HG03432 (cell line): ENCODE data around the gene BCAR3.

ENCODE experiments used
- ATAC-seq: cut with Tn5 transposase; IDR thresholded peaks from one replicate; pipeline ENCODE4 v1.9.1; 2021; ENCODE audit warnings: mild to moderate bottlenecking, moderate library complexity; ENCODE audit not compliant: unreplicated experiment

BCAR3 gene

DNA sequence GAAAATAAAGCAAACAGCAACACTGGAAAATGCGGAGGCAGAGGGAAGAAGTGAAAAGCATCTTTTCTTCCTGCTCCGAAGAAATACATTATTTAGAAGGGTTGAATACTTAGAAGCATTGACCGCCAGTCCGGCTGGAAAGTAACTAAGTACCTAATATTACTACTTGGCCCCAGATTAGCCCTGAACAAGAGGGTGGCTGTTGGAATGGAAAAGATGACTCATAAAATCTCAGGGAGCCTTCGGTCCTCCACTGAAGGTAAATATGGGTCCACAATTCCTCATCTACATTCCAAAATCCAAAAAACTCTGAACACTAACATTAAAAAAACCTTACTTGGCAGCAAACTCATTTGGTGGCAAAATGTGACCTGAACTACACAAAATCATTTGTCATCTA is 40.1 kb downstream of the BCAR3 start:
- ATAC-seq = no peak

DNA sequence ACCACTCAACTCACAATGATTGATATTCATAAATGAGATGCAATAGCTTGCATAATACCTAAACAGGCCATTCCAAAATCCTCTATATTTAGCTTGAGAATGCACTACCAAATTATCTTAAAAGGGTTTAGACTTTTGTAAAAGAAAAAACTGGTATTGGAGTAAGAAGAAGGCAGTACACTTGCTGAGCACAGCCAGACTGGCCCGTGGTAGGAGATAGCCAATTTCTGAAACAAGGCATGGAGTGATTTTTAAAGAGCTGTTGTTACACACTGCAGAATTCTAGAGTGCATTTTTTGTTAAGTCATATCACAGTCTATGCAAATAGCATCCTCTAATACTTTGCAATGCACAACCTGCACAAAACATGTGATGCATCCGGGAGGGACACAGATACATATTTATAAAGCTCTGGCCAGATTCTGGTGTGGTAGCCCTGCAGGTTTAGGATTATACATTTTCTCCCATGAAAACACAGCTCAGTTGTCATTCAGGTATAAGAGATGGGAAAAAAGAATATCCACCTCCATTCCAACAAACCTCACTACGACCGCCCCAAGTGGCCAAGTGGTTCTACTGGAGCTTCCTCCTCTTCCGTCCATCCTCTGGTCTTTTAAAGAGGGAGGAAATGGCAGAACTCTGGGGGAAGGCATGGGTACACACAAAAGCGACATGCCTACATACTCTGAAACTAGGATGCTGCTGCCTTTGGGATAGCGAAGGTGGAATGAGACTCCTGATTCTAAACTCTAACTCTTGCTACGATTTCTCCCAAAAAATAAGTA is 40.8 kb downstream of the BCAR3 start:
- ATAC-seq = no peak

DNA sequence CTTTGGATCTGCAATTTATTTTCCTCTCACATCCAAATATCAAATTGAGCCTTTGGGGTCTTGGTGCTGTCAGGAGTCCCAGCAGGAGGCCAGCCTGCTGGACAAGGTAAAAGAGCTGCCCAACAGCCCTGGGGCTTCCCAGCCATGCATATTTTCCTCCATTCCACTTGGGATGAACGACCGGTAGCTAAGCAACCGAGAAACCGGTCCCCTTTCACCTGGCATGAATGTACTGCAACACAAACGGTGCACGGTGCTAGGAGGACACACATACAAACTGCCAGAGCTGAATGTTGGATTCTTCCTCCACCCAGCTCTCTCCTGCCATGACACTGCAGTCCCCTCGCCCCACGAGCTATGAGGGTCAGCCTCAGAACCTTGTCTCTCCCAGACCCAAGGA is 42.7 kb downstream of the BCAR3 start:
- ATAC-seq = no peak

DNA sequence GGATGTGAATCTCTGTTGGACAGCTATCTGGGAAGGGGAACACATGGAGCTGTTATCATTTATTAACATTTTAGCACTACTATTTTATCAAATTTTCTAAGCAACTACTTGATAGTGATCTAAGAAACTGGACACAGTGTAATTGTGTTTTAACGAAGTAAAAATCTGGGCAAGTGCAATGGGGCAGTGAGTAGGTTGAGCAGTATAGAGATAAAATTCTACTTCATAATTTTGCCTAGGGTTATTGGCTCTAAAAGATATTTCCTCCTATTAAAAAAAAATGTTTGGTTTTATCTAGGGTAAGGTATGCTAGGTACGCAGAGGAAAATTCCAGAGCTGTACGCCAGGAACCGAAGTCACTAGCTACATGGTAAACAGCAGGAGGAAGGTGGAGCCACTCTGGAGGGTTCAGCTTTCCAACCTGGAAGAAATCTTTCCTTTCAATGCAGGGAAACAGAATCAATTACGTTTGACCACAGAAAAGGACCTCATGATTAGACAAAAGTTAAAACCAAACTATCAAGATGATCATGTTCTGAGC is 43.3 kb downstream of the BCAR3 start:
- no peak for ATAC-seq

DNA sequence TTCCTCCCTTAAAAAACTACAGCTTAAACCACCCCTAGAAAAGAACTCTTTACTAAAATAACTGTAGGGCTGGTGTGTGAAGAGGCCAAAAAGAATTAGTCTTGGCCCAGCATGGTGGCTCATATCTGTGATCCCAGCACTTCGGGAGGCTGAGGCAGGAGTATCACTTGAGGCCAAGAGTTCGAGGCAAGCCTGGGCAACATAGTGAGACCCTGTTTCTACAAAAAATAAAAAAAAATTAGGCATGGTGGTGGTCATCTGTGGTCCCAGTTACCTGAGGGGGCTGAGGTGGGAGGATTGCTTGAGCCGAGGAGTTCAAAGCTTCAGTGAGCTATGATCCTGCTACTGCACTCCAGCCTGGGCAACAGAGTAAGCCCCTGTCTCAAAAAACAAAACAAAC is 44.9 kb downstream of the BCAR3 start:
- ATAC-seq = no peak

DNA sequence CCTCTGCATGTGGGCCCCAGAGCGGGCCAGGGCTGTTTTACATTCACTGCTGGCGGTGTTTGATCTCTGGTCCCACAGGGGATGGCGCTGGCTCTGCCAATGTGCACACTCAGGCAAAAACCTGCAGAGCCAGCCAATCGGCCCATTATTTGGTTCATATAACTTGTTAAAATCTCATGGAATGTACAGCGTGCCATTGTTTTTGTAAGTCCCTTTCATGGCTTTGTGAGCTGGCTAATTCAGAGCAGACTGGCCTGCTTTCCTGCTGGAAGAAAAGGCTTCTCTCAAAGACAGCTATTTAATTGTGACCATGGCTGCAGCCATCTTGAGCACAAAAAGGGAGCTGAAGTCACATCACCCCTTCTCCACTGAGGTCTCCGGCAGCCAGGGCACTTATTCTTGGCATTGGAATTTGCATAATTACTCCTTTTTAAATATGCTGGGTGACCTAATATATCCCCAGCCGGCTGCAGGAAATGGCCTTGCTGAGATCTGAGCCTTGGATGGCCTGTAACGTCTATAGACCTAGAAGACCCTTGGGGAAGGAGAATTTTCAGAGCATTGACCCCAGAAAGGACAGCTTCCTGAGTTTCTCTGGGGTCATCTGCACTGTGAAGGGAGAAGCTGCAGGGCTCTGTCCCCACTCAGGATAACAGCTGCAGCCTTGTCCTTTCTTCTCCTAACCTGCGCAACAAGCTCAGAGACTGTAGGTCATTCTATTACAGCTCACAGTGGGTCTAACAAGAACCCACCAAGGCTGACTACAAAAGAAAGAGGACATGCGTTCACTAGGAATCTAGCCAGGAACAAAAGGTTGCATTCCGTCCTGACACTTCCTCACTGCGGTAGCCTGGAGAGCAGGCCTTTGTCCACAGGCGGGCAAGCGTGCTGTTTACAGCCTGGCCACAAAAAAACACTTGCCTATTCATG is 45.8 kb downstream of the BCAR3 start:
- no peak for ATAC-seq

DNA sequence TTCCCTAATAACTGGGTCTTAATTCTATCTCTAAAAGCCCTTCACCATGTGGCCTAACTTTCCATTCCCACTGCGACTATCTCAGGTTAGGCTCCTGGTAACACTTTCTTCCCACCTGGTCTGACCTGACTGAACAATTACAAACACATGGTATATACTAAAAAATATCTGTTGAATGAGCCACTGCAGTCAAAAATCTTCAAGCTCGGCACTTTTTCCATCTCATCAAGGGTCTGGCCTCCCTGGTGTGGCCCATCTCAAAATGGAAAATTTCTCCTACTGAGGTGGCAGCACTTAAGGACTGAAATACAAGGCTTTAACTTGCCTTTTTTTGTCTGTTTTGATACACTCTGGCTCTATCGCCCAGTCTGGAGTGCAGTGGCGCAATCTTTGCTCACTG is 48.3 kb downstream of the BCAR3 start:
- no peak for ATAC-seq

DNA sequence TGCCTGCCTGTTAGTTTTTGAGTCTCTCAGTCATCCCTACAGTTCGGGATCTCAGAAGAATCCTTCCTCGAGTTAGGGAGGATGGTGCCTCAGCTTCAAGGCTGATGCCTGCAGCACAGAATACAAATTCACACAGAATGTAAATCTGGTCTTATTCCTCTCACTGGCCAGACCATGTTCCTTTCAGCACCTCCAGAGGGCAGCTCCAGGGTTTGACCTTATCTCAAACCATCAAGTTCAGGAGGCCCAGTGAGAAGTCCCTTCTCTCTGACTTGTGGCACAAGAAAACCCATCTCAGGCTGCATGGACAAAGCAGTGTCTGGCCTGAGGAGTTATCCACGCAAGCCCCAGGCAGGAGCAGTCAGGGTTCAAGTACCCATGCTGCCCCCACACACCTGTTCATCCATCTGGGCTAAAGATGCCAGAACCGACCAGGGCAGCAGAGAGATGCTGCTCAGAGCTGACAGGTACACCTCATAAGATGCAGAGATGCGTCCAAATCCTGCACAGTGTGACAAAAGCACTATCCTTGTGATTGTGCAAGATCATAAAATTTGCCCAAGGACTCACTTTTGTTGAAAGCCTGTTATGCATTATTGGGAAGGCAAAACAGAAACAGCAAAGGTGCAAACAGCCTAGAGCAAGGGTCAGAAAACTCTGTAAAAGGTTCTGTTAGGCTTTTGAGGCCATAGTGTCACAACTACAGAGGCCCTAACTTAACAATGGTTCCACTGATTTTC is 49.8 kb downstream of the BCAR3 start:
- no peak for ATAC-seq

DNA sequence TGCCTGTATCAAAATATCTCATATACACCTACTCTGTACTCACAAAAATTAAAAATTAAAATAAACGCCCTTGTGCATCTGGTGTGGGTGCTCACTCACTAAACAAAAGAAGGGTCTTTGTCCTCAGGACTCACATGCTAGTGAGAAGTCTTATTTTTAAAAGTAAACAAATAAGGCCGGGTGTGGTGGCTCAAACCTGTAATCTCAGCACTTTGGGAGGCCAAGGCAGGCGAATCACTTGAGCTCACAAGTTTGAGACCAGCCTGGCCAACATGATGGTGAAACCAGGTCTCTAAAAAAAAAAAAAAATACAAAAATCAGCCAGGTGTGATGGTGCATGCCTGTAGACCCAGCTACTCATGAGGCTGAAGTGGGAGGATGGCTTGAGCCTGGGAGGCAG is 51.5 kb downstream of the BCAR3 start:
- ATAC-seq = no peak

DNA sequence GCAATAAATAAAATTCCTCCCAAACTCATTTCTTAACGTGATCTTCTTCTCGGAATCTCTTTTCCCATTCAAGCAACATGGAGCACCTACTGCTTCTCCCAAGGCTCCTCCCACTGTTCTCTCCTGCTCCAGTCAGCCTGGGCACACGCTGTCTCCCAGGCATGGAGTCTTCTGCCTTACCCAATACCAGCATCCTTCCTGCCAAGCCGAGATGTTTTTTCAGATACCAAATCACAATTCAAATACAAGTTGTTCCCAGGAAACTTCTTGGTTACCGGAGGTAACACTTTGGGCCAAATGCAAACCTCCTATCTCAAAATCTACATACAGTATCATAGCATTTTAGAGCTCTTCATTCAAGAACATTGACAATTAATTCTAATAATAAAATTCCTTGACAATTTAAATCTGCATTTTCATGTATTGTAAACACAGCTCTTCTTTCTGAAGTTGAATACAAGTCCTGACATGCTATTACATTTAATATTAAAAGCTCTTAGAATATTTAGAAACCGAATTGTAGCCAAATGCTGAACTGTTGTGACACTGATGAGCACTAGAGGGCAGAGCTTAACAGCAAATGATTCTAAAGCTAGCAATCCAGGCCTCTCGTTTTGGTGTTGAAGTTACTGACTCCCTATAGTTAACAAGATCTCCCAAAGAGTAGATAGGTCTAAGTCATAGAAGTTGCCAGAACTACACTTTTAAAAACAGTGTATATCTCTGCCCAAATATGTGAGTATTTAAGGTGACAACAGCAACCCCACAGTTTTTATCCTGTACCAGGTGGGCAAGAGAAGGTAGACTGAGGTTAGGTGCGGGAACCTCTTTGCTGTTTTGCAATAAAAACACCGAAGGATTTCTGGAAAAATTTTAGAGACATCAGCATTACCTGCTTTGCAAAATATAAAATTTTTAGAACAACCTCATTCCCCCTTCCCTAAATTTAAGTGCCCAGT is 52.3 kb downstream of the BCAR3 start:
- peak; percentile 67 for ATAC-seq

DNA sequence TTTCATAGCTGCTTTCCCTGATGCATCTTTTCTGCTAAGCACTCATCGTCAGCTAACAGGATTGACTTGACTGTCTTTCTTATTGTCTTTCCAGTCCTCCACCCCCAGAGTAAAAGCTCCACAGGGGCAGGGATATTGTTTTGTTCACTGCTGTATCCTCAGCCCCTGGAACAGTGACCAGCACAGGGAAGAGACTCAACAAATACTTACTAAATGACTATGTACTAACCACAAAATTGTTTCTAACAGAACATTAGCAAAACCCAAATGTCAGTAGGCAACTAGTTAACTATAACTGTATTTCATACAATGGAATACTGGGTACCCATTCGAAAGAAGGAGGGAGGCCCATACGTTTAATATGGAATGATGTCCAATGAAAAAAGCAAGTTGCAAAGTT is 53.0 kb downstream of the BCAR3 start:
- ATAC-seq = no peak

DNA sequence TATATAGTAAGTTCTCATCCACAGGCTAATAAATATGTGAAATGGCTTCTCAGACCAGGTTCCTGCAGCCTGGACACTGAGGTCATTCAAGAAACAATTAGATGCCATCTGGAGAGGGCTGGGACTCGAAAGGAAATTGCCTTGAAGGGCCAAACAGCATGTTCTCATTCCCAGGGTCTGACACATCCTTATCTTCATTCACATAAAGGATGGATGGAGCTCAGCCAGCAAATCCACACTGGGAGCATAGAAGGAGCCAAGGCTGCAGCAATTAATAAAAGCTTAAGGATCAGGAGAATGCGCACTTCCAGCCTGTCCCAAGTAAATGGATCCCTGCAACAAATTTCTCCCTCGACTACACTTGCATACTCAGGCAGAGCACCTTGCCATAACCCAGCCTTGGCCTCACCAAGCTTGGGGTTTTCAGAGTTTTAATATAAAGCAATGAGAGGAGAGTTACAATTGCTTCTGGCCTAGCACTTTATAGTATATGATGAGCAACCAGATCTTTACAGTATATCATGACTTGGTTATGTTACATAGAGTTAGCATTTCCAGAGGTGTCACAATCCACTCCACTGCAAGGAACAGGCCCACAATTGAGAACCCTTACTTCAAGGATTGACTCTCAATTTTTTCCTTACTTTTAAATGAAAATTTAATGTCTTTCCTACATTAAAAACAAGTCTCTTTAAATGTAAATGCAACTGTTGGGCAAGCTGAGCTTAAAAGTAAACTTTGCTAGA is 55.9 kb downstream of the BCAR3 start:
- no peak for ATAC-seq

DNA sequence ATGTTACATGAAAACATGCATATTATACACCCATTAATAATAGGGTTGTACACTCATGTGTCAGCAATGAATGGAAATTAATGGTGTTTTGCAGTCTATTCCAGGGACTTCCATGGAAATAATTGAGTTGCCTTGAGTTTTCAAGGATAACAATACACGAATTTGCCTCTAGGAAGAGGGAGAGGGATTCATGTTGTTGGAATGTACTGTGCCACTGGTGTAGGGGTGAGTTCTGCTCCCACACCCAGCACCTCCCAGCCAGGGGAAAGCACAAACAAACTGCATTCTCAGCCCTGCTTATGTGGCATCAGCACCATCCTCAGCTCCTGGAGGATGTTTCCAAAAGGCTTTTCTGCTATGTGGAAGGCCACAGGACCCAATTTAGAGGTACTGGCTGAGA is 57.8 kb downstream of the BCAR3 start:
- ATAC-seq = no peak

DNA sequence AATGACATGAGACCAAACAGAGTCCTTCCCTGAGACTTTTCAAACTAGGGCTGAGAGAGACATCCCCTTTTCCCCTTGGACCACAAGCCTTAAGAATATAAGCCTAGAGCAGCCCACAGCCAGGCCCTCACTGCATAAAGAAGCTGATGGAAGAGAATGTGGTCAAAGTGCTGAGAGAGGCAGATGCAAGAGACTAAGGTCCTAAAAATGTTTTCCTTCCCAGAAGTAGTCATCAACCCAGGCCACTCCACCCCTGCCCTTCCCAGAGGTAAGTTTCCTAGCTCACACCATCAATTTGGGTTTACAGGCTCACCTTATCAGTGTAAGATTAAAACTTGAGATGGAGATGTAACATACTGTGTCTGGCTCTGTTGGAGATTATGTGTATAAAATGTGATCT is 58.2 kb downstream of the BCAR3 start:
- ATAC-seq = no peak

DNA sequence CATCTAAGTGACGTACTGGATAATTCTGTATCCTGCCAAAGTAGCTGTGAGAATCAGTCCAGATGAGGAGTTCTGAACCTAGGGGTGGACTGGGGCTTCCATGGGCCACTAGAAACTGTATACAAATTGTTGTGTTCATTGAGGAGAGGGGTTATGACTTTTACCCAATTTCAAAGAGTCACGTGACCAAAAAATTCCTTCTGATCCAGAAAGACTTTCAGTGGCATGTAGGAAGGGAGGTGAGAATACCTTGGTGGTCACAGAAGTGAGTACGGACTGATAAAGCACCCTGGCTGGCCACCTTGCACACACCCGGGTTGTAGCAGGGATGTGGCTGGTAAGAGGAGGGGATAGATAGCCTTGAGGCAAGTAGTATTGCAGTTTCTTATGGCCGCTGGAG is 60.4 kb downstream of the BCAR3 start:
- ATAC-seq = no peak

DNA sequence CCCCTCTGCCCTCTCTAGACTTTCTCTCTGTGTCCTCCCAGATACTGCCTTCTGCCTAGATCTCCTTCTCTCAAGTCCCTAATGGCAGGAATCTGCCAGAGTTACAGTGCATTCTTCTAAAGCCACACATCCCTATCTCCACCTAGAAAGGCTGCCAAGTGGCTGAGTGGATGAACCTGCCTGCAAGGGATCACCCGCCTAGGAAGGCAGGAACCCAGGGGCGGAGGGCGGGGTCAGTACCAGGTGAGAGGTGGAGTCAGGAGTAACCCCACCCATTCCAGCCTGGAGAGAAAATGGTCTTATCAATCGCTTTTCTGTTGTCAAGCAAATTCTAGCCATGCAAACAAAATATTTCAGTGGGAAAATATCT is 60.8 kb downstream of the BCAR3 start:
- no peak for ATAC-seq

DNA sequence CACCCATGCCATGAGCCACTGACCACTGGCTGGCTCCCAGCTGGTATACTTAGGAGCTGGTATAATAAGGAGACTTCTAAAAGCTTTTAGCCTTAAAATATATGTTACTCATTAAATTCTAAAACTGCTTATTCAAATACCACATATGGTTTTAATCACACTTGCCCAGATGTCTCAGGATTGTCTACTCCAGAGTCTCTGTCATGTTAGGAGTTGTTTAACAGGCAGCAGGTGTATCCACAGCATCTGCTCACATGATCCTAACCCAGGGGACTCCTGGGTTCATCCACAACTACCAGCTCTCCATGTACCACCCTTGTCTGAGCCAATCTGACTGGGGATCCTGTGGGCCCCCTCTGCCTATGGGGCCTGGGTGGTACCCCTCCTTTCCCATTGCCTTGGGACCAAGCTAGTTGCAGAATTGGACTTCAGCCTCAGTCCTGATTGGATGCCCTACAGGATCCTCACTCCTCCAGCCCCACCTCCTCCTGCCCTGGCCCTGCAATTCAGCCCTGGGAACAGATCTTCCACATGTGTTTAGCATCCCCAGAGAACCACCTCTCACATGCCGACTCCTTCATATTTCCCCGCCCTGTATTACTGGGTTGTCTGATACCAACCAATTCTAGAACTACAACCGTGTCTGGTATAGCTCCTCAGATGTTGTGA is 61.3 kb downstream of the BCAR3 start:
- no peak for ATAC-seq

DNA sequence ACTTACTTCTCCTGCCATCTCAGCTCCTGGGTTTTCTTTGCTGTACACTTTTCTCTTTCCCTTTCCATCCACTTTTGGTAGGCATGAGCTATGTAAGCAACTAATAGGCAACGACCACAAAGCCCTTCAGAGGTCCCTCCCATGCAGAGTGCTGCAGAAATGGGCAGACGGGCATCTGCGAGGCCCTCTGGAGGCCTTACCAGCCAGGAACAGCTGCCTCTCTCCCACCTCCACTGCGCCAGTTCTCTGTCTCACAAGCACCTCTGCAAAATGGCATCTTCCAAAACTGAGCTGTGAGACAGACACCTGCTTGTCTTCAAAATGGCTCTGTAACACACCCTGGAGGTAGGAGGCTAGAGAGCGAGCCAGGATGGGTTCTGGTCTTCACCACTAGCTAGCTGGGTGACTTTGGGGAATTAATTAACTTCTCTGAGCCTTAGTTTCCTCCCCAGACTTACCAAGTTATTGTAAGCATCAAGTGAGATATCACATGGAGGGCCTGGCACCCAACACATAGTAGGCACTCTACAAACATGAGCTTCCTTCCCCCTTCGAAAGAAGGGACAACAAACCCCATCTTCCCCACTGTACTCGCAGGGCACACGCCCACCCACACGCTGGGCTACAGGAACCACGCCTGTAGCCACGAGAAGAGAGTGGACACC is 62.0 kb downstream of the BCAR3 start:
- ATAC-seq = no peak
